ENCODE results near the gene TMEM41B.
"Not testable (repeated sequence)": the region's sequence is repeated elsewhere in the genome, so short reads cannot be mapped to it uniquely, and the experiment has no call there.

TMEM41B gene, protein sequence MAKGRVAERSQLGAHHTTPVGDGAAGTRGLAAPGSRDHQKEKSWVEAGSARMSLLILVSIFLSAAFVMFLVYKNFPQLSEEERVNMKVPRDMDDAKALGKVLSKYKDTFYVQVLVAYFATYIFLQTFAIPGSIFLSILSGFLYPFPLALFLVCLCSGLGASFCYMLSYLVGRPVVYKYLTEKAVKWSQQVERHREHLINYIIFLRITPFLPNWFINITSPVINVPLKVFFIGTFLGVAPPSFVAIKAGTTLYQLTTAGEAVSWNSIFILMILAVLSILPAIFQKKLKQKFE

DNA sequence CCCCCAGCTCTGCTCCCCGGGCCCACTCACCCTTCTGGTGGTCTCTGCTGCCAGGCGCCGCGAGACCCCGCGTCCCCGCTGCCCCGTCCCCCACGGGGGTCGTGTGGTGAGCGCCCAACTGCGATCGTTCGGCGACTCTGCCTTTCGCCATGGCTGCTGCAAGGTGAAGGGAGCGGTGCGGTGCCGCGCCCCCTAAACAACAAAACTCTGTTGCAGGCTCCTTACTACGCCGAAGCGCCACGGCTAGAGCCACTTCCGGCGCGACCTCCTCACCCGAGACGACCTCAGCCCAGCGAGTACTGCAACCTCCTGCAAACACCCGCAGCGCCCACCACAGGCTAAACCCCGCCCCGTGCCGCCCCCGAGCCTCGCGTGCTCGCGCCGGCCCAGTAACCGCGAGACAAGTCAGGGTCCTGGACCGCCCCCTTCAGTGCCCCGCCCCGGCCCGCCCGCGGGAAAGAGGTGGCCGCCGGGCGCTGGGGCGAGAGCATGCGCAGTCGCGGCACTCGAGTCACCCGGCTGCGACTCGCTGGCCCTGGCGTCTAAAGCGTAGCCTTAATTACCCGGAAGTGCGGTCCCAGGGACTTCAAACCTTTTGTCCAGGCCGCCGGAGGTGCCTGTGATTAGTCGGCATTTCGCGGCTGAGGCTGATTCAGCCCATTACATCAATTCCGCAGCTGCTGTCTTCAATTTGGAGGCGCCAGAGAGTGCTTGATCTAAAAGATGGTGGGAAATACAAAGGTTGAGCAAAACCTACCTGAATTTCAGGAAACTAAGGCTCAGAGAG lies at the start of gene TMEM41B:
TMEM41B (minus strand) TSS at position 303 of the 787 bp plus-strand sequence; CDS start at position 151, 152 bp downstream.
- DNase-seq (ENCODE audit: low read depth) = peak; percentile 98

DNA sequence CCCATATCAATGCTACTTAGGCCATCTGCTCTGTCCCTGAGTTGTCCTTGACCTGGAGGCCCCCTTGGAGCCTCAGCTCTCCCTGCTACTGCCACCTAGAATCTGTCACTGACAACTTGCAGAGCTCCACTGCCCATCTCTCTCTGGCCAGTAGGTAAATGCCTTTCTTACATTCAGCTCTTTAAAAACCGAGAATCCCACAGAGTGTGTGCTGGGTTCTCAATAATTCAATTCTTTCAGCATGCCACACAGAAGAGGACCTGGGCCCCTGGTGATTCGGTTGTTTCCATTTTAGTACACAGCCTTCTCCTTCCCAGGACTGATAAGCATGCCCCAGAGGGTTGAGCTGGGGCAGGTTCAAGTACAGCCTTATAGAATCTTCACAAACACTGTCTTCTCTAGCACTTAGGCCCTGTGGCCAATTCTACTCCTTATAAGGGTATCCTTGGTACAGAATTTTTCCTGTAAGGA lies 48.0 kb upstream of the TMEM41B start:
- DNase-seq (ENCODE audit: low read depth) = no peak

DNA sequence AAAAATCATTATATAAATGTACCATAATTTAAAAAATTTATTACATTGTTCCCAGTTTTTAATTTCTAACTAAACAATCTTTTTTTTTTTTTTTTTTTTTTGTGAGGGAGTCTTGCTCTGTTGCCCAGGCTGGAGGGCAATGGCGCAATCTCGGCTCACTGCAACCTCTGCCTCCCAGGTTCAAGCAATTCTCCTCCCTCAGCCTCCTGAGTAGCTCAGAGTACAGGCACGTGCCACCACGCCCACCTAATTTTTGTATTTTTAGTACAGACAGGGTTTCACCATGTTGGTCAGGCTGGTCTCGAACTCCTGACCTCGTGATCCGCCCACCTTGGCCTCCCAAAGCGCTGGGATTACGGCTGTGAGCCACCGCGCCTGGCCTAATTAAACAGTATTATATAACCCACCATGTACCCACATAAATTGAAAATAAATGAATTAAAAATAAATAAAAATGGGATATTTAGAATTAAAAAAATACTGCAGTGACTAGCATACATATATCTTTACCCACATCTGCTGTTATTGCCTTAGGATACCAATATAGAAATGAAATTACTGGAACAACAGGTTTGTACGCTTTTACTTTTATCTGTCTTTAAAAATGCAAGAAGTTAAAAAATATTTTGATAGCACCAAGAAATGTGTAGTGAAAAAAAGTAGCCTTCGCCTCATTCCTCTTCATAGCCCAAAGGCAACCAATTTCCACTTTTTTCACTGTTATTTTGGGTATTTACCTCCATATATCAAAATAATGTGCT lies 46.6 kb upstream of the TMEM41B start:
- DNase-seq (ENCODE audit: low read depth) = not testable (repeated sequence)

DNA sequence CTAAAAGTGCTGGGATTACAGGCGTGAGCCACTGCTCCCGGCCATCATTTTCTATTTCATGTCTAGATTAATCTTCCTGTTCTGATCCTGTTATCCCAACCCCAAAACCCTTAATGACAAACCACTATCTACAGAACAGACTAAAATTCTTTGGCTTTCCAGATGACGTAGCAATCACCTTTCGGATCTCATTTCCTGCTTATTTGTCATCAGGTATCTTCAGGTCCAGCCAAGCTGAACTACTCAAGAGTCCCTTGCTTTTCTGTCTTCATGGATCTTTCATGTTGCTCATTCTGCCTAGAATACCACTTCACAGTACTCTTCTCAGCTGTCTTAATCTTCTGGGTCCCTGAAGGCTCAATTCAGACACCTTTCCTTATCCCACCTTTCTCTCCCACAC lies 42.6 kb upstream of the TMEM41B start:
- no peak for DNase-seq (ENCODE audit: low read depth)

DNA sequence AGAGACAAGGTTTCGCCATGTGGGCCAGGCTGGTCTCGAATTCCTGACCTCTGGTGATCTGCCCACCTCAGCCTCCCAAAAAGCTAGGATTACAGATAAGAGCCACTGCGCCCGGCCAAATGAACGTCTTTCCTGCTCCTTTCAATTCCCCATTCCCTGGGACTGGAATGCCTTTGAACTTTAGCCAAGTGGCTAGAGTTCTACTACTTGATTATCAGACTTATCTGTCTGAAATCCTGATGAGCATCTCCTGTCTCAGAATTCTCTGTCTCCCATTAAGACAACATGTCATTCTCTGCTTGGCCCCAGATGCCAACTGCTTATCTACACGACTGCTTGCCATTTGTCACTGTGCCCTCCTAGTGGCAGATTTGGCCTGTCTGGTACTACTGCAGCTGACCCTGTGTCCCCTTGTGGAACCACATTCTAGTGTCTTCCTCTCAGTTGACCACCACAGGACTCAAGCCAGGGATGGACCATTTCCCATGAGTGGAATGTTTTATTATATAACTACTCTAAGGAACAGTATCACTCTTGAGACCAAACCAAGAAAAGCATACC lies 37.0 kb upstream of the TMEM41B start:
- no peak for DNase-seq (ENCODE audit: low read depth)

DNA sequence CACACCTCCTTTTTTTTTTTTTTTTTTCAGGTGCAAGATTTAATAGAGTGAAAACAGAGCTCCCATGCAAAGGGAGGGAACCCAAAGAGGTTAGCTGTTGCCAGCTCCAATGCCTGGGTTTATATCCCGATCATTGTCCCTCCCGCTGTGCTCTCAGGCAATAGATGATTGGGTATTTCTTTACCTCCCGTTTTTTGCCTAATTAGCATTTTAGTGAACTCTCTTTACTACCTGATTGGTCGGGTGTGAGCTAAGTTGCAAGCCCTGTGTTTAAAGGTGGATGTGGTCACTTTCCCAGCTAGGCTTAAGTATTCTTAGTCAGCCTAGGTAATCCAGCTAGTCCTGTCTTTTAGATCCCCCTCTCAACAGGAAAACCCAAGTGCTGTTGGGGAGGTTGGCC lies 33.4 kb upstream of the TMEM41B start:
- not testable (repeated sequence) for DNase-seq (ENCODE audit: low read depth)

DNA sequence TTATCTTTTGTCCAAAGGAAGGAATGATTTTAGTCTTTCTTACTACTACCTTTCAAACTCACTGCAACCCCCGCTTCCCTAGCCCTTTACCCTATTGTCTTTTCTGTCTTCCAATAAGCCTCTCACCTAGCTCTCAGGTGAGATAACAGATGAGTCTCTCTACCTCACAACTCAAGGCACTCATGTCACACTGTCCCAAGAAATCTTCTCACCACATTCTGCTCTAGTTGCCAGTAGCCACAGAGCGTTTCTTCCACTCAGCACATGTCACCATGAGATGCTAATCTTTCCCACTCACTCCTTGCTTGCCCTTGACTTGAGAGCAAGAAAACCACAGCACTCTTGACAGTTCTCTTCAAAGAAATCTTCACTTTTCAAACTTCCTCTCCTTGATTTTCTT lies 32.7 kb upstream of the TMEM41B start:
- DNase-seq (ENCODE audit: low read depth) = no peak

DNA sequence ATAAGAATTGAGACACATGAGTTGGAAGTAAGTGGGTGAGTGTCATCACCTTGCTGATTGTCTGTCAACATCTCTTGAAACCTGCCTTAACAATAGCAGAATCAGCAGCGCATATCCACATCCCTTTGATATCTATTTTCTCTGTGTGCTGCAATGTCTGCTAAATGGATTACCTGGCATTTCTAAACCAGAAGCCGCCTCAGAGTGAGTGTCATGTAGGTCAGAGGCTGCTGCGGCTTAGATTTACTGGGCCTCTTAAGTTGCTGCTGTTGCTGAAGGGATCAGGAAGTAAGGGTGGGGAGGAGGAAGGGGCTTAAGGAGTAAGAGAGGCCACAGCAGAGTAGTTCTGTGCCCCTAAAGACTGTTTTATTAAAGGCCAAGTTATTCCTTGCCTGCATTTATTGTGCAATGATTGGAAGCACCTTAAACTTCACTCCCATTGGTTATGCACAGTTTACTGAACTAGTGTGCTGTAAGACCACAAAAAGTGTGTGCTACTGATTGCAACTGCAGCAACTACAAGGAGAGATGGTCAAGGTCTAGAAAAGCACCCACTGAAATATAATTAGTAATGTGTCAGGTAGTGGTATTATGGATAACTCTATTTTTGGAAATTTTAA lies 29.8 kb upstream of the TMEM41B start:
- DNase-seq (ENCODE audit: low read depth) = no peak

DNA sequence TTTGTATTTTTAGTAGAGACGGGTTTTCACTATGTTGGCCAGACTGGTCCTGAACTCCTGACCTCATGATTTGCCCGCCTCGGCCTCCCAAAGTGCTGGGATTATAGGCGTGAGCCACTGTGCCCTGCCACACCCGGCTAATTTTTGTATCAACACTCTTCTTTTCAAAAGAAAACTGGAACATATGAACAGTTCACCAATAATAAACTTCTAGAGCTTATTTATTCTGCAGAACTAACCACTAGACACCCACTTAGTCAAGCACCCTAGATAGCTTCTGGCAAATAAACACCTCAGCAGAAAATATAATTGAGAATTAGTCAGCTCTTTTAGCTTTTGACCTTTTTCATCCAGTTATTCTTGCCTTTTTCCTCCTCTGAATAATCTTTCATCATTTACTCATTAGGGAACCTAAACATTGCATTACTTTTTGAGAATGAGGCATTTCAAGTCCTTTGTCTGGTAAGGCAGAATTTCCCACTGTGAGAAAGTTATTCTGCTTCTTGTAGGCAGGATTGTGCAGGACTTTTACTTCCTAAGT lies 27.3 kb upstream of the TMEM41B start:
- no peak for DNase-seq (ENCODE audit: low read depth)

DNA sequence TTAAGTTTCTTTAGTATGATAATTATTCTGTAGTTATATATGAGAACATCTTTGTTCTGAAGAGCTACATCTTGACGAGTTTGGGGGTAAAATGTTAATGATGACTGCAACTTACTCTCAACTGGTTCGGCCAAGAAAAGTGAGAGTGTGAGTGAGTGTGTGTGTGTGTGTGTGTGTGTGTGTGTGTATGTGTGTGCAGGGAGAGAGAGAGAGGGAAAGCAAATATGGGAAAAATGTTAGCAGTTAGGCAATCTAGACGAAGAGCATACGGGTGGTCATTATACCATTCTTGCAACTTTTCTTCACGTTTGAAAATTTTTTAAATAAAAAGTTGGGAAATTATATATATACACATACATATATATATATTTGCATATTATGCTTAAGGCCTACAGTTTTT lies 18.3 kb upstream of the TMEM41B start:
- no peak for DNase-seq (ENCODE audit: low read depth)

DNA sequence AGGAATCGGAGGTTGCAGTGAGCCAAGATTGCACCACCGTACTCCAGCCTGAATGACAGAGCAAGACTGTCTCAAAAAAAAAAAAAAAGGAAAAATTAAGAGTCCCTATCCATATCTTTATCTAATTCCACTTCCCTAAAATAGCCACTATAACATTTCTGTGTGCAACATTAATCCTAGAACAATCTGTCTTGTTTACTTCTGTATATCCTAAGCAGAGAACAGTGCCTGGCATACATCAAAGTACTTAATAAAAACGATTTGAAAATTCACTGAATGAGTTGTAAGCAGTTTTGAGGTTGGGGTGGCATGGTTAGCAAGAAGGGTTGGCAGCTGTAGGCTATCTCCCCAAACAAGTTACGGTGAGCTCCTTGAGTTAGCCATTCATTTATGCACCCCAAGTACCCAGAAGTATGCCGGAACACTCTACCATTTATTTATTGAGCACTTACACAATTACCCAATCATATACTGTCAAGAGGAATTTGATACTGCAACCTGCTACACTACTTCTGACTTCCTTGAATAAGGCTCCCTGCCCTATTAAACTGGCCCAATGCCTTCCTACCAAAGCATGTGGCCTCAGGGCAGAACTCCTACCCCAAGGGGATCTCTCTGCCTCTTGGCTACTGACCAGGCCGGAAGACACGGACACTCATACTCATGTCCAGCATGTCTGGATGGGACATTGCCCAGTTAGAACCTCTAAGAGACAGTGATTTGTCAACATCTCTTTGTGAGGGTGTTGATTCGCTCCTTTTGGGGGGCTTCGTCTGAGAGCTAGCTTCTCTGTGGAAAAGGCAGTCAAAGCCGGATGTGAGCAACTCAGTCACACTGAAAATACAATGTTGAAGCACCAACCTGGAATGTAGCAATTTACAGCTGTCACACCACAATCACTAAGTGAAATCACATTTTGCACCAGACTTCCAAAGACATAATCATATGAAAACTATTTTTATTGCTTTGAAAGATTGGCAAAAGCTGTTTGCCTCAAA lies 16.3 kb upstream of the TMEM41B start:
- DNase-seq (ENCODE audit: low read depth) = no peak

DNA sequence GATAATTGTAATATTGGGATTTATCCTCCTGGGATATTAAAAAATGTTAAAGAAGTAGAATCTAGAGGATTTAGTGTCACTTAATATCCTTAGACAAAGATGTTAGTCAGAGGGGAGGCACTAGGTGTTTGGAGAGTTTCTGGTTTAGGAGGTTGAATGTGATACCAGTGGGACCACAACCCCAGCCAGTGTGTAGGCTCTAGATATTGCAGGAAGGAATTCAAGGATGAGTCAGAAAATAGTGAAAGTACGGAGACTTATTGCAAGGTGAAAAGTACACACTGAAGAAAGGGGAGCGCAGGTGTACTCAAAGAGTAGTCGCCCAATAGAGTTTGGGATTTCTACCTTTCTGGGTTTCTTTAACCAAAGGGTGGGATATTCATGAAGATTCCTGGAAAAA lies 5.7 kb upstream of the TMEM41B start:
- DNase-seq (ENCODE audit: low read depth) = no peak

DNA sequence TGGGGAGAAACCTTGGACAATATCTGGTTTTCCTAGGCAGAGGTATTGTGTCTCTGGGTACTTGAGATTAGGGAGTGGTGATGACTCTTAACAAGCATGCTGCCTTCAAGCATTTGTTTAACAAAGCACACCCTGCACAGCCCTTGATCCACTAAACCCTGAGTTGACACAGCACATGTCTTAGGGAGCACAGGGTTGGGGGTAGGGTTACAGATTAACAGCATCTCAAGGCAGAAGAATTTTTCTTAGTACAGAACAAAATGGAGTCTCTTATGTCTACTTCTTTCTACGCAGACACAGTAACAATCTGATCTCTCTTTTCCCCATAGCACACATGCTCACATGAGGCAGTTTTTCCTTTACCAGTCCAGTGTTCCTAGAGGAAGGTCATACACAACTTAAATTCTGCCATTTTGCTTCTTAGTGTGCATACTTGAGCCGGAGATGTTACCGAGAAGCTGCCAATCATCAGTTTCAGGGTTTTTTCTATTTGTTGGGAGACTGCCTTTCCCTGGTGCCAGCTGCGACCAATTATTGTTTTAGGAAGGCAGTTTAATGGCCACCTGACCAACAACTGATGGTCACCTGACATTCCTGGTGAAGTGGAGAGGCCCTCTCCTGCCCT lies 5.1 kb upstream of the TMEM41B start:
- DNase-seq (ENCODE audit: low read depth) = not testable (repeated sequence)

DNA sequence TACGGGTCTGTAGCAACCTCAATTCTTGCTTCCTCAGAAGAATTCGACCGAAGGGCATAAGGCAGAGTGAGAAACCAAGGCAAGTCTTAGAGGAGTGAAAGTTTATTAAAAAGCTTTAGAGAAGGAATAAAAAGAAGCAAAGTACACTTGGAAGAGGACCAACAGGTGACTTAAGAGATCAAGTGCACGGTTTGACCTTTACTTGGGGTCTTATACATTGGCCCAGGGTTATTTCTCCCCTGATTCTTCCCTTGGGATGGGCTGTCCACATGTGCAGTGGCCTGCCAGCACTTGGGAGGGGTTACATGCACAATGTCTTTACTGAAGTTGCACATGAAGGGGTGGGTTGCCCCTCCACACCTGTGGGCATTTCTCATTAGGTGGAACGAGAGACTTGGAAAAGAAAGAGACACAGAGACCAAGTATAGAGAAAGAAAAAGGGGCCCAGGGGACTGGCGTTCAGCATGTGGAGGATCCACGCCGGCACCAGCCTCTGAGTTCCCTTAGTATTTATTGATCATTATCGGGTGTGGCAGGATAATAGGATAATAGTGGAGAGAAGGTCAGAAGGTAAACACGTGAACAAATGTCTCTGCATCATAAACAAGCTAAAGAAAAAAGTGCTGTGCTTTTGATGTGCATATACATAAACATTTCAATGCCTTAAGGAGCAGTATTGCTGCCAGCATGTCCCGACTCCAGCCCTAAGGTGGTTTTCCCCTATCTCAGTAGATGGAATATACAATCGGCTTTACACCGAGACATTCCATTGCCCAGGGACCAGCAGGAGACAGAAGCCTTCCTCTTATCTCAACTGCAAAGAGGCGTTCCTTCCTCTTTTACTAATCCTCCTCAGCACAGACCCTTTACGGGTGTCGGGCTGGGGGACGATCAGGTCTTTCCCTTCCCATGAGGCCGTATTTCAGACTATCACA lies 4.3 kb upstream of the TMEM41B start:
- not testable (repeated sequence) for DNase-seq (ENCODE audit: low read depth)

DNA sequence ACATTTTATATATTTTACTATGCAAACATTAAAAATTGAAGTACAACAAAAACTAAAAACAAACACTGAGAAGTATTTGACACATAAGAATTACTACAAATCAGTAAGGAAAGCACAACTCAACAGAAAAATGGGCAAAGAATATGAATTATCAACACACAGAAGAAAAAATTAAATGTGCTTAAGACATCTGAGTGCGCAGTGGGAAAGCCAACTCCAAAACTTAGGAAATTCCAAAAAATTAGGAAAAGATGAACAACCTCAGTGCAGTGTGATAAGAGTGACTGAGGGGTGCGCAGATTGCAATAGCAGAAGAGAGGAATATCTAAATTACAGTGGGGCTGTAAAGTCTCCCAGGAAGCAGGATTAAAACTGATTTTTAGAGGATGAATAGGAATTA lies 1.9 kb upstream of the TMEM41B start:
- no peak for DNase-seq (ENCODE audit: low read depth)

DNA sequence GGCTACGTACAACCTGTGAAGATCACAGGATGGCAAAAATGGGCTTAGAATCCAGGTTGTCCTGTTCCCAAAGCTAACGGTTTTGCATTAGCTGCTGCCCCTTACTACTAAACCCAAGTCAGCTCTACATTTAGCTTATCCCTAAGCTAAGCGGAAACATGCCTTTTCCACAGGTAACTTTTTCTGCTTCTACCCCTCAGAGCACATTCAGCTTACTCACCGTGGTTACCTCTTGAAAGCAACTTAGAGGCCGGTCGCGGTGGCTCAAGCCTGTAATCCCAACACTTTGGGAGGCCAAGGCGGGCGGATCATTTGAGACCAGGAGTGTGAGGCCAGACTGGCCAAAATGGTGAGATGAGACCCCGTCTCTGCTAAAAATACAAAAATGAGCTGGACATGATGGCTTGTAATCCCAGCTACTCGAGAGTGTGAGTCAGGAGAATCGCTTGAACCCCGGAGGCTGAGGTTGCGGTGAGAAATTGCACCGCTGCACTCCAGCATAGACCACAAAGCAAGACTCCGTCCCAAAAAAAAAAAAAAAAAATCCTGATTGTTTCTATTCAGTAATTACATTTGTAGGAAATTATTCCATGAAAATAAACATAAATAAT lies 790 bp upstream of the TMEM41B start:
- no peak for DNase-seq (ENCODE audit: low read depth)

DNA sequence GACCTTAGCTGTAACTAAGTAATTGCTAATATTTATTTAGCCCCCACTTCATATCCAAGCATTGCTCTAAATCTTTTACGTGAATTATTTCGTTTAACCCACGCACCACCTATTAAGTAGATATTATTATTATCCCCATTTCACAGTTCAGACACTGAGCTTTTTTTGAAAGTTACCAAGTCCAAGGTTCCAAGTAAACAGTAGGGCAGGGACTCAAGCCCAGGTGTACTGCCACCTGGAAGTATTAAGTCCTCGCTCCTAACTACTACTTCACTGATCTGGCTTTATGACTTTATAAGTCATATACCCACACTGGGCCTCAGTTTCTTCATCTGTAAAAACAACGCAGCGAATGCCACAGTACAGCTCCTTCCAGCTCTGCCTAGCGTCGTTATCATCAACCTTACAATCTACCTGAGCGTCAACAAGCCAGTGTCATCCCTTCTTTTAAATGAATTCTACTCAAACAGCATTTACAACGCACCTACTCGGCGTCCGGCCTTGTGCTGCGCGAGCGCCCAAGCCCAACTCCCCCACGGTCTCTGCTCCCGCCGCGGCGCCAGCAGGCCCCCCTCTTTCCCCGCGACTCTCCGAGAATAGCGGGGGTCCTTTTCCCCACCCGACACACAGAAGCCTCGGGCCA lies 624 bp downstream of the TMEM41B start:
- DNase-seq (ENCODE audit: low read depth) = peak; percentile 4
